Panc1 (cell line): ENCODE measurements around the gene NUDT7. TPM values are rescaled to one million over a fixed set of nuclear protein-coding genes. Genes with fewer than 3 reads are reported as not detected.

Source experiments
- ATAC-seq: fragments of 200-7000 bp; cut with Tn5 transposase; 2 replicates; pipeline ENCODE4 v1.9.1; 2020; ENCODE audit warnings: mild to moderate bottlenecking, moderate library complexity
- BruUV-seq: library from RNA; stranded (reverse); fragments of 400-500 nt; replicated peaks from 2 replicates; lab custom pipeline; 2021; lab: Mats Ljungman, UMichigan
- CTCF ChIA-PET: fragments of 300-600 bp; sonication (Branson Sonifier 250); formaldehyde crosslinking; loops from one replicate; lab custom pipeline; 2022; ENCODE audit warnings: antibody characterized with exemption; lab: Charles Lee
- POLR2A ChIA-PET: fragments of 300-600 bp; sonication (Branson Sonifier 250); formaldehyde crosslinking; loops from one replicate; lab custom pipeline; 2022; ENCODE audit warnings: antibody characterized with exemption; lab: Charles Lee
- DNase-seq: peaks from one replicate; pipeline ENCODE4 v3.0.0-alpha.2; 2010; ENCODE audit warnings: low read depth, low spot score
- H3K27ac ChIP-seq: 2 replicates; pipeline ENCODE4 v1.5.1; 2011; ENCODE audit warnings: mild to moderate bottlenecking, low read length, inconsistent platforms
- H3K27me3 ChIP-seq: fragments of 200-500 bp; sonication (Bioruptor generic); 2 replicates; pipeline ENCODE4 v1.6.0; 2014; ENCODE audit warnings: low read length, inconsistent platforms; ENCODE audit not compliant: control insufficient read depth, insufficient read depth
- H3K36me3 ChIP-seq: fragments of 200-500 bp; sonication (Bioruptor generic); 2 replicates; pipeline ENCODE4 v1.5.1; 2014; ENCODE audit warnings: inconsistent platforms, mild to moderate bottlenecking, low read length, moderate library complexity; ENCODE audit not compliant: control insufficient read depth, insufficient read depth
- H3K4me1 ChIP-seq: 2 replicates; pipeline ENCODE4 v1.5.1; 2011; ENCODE audit warnings: inconsistent platforms, mild to moderate bottlenecking, low read length, moderate library complexity; ENCODE audit not compliant: control insufficient read depth, insufficient read depth
- H3K4me3 ChIP-seq, 2 experiments: 2 replicates each; pipeline ENCODE4 v1.5.1; 2011 to 2012; ENCODE audit warnings: low read depth in 2 of 2, low read length in 2 of 2, mild to moderate bottlenecking in 2 of 2, inconsistent platforms in 1 of 2, moderate library complexity in 1 of 2
- H3K9me3 ChIP-seq: fragments of 200-500 bp; sonication (Bioruptor generic); 2 replicates; pipeline ENCODE4 v1.5.1; 2014; ENCODE audit warnings: low read depth, mild to moderate bottlenecking, inconsistent platforms, low read length, moderate library complexity; ENCODE audit not compliant: control insufficient read depth, insufficient read depth
- POLR2AphosphoS5 ChIP-seq: IDR thresholded peaks from 2 replicates; pipeline ENCODE4 v1.6.1; 2012; ENCODE audit warnings: mild to moderate bottlenecking, low read depth, low read length, moderate library complexity
- SIN3A ChIP-seq: IDR thresholded peaks from 2 replicates; pipeline ENCODE4 v1.6.1; 2012; ENCODE audit warnings: low read depth, mild to moderate bottlenecking, low read length, moderate library complexity, borderline replicate concordance; ENCODE audit not compliant: insufficient read depth
- TCF7L2 ChIP-seq: IDR thresholded peaks from 2 replicates; pipeline ENCODE4 v1.6.1; 2011; ENCODE audit warnings: mild to moderate bottlenecking, low read depth, low read length, inconsistent platforms
- in situ Hi-C: cut with HindIII; loops from 2 replicates; pipeline ENCODE4 v1.10.0; 2016; ENCODE audit warnings: low sequenced_read_pairs, low pct_unique_long_range_greater_than_20kb
- intact Hi-C: fragments of 100-400 bp; cut with micrococcal nuclease; formaldehyde crosslinking; loops from one replicate; pipeline ENCODE4 v1.10.0; 2022; ENCODE audit not compliant: unreplicated experiment
- total RNA-seq: library from RNA; stranded (reverse); gene quantifications from one replicate; pipeline ENCODE4 v1.2.1, GENCODE V29; 2021; ENCODE audit not compliant: unreplicated experiment
- TF ChIP-seq, protein P1 (sequence below): fragments of 450-650 bp; IDR thresholded peaks from 2 replicates; pipeline ENCODE4 v1.5.1; 2017; ENCODE audit warnings: mild to moderate bottlenecking
- TF ChIP-seq, protein P2 (sequence below), 2 experiments: IDR thresholded peaks; 2 replicates each; pipeline ENCODE4 v1.6.1; 2011 to 2012; ENCODE audit warnings: low read depth in 2 of 2, control low read depth in 1 of 2, low read length in 1 of 2, mild to moderate bottlenecking in 1 of 2, moderate library complexity in 1 of 2; ENCODE audit not compliant: insufficient read depth in 1 of 2

NUDT7 gene
- total RNA-seq, 1 experiment from 2014 or later: 4.7 TPM

DNA sequence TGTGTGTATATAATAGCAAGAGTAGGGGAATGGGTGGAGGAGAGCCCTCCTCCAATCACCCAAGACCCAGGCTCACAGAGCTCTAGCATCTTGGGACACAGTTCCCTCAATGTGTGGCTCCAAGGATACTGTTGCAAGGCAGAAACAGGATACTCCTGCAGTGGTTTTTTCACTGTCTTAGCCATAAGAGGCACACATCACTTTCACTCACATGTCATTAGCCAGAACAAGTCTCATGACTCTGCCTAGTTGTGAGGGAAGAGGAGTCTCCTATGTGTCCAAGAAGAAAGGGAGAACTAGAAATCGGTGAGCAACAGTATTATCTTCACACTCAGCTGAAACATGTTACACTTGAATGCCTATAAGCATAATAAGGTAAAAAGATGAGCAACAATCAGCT is 11.1 kb upstream of the NUDT7 start:
- in situ Hi-C loops (no loop called here), intact Hi-C loops (no loop called here)
- no peaks in the 10 kb centered on the region for H3K9me3 ChIP-seq
- H3K27ac ChIP-seq: no peak overlapping the region
- H3K4me3 ChIP-seq: no peak overlapping the region
- no peaks in the 10 kb centered on the region for H3K27me3 ChIP-seq
- no TSS peak for BruUV-seq
- no peak for DNase-seq
- ATAC-seq: no peak
- H3K36me3 ChIP-seq: no peaks in the 10 kb centered on the region
- ChIA-PET CTCF (no interaction called here), POLR2A (interaction anchor here (0.5 kb wide), 1 partner anchor 13 kb away, joined by 3 read pairs; no protein-coding TSS in a partner anchor)
- no peak for TF ChIP-seq TCF7L2
- TF ChIP-seq SIN3A: no peak
- TF ChIP-seq, protein P1, sequence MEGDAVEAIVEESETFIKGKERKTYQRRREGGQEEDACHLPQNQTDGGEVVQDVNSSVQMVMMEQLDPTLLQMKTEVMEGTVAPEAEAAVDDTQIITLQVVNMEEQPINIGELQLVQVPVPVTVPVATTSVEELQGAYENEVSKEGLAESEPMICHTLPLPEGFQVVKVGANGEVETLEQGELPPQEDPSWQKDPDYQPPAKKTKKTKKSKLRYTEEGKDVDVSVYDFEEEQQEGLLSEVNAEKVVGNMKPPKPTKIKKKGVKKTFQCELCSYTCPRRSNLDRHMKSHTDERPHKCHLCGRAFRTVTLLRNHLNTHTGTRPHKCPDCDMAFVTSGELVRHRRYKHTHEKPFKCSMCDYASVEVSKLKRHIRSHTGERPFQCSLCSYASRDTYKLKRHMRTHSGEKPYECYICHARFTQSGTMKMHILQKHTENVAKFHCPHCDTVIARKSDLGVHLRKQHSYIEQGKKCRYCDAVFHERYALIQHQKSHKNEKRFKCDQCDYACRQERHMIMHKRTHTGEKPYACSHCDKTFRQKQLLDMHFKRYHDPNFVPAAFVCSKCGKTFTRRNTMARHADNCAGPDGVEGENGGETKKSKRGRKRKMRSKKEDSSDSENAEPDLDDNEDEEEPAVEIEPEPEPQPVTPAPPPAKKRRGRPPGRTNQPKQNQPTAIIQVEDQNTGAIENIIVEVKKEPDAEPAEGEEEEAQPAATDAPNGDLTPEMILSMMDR: no peak
- no peak for TF ChIP-seq POLR2AphosphoS5
- TF ChIP-seq, protein P2, sequence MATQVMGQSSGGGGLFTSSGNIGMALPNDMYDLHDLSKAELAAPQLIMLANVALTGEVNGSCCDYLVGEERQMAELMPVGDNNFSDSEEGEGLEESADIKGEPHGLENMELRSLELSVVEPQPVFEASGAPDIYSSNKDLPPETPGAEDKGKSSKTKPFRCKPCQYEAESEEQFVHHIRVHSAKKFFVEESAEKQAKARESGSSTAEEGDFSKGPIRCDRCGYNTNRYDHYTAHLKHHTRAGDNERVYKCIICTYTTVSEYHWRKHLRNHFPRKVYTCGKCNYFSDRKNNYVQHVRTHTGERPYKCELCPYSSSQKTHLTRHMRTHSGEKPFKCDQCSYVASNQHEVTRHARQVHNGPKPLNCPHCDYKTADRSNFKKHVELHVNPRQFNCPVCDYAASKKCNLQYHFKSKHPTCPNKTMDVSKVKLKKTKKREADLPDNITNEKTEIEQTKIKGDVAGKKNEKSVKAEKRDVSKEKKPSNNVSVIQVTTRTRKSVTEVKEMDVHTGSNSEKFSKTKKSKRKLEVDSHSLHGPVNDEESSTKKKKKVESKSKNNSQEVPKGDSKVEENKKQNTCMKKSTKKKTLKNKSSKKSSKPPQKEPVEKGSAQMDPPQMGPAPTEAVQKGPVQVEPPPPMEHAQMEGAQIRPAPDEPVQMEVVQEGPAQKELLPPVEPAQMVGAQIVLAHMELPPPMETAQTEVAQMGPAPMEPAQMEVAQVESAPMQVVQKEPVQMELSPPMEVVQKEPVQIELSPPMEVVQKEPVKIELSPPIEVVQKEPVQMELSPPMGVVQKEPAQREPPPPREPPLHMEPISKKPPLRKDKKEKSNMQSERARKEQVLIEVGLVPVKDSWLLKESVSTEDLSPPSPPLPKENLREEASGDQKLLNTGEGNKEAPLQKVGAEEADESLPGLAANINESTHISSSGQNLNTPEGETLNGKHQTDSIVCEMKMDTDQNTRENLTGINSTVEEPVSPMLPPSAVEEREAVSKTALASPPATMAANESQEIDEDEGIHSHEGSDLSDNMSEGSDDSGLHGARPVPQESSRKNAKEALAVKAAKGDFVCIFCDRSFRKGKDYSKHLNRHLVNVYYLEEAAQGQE (IDR thresholded peaks at IDR 0.05; ENCODE audit: insufficient read depth in 1 of 2, low read depth in 2 of 2, low read length in 1 of 2): no peak
- no peaks in the 10 kb centered on the region for H3K4me1 ChIP-seq

DNA sequence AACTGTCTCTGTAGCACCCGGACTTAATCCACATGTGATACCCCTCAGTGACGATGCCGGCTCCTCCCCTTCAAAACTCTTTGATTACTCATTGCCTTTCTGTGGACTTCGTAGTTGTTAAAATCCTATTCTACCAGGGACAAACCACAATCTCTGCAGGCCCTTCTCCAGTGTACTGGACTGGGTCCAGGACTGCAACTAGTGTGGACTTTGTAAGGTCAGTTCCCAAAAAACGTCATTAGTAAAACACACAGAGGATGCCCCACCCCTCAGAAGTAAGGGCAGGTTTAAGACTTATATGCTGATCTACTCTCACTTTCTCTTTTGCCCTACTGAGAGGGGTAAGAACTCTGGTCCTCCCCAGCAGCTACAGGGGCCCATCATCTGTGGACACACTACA is 10.5 kb upstream of the NUDT7 start:
- DNase-seq (no peak), ATAC-seq (no peak)
- Histone ChIP-seq H3K4me1 (no peaks in the 10 kb centered on the region), H3K27me3 (no peaks in the 10 kb centered on the region), H3K4me3 (no peak overlapping the region), H3K27ac (no peak overlapping the region), H3K9me3 (no peaks in the 10 kb centered on the region), H3K36me3 (no peaks in the 10 kb centered on the region)
- ChIA-PET POLR2A (no interaction called here), CTCF (no interaction called here)
- intact Hi-C loops: no loop called here
- TF ChIP-seq SIN3A (no peak), TCF7L2 (no peak), POLR2AphosphoS5 (no peak)
- TF ChIP-seq, protein P1: no peak
- TF ChIP-seq, protein P2 (IDR thresholded peaks at IDR 0.05; ENCODE audit: insufficient read depth in 1 of 2, low read depth in 2 of 2, low read length in 1 of 2): no peak
- BruUV-seq: no TSS peak
- in situ Hi-C loops: no loop called here
